ENCODE data around the gene ICE2.
A peak's percentile ranks its signal among the peaks of the same experiment; 100 is the strongest.

The ICE2 gene, protein sequence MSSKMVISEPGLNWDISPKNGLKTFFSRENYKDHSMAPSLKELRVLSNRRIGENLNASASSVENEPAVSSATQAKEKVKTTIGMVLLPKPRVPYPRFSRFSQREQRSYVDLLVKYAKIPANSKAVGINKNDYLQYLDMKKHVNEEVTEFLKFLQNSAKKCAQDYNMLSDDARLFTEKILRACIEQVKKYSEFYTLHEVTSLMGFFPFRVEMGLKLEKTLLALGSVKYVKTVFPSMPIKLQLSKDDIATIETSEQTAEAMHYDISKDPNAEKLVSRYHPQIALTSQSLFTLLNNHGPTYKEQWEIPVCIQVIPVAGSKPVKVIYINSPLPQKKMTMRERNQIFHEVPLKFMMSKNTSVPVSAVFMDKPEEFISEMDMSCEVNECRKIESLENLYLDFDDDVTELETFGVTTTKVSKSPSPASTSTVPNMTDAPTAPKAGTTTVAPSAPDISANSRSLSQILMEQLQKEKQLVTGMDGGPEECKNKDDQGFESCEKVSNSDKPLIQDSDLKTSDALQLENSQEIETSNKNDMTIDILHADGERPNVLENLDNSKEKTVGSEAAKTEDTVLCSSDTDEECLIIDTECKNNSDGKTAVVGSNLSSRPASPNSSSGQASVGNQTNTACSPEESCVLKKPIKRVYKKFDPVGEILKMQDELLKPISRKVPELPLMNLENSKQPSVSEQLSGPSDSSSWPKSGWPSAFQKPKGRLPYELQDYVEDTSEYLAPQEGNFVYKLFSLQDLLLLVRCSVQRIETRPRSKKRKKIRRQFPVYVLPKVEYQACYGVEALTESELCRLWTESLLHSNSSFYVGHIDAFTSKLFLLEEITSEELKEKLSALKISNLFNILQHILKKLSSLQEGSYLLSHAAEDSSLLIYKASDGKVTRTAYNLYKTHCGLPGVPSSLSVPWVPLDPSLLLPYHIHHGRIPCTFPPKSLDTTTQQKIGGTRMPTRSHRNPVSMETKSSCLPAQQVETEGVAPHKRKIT

DNA sequence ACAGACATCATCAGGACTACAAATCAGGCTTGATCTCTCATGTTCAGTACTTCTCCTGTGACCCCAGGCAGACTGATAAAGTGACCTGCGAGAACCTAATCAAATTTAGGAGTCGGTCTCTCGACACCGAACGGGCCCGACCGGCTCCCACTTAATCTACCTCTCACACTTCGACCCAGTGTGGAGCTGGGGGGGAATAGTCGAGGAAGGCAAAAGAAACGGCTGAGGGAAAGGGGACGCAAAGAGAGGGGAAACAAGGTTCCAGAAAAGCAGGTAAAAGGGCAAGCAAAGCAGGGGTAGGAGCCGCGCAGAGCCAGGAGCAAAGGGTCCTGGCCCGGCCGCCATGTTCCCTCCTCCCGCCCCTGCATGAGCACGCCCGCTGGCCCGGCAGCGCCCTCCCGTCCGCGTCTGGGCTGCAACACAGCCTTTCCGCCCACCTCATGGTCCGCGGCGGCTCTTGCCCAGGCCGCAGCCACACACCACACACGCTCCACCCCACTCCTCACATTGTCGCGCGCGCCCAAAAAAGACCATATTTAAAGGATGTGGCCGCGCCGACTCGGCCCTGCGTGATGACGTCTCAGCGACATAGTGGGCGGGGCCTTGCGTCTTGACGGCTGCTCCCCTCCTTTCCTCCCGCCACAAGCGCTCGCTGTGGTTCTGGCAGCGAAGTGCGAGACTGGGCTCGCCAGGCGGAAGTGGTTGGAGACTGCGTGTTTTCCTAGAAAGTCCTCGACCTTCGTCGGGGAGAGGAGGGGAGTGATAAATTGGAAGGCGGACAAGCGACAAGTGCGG lies at the start of gene ICE2:
Gene ICE2 (minus strand): TSS at position 577 of the 795 bp plus-strand sequence. CDS start 1,165 bp downstream, outside the sequence.
- DNase-seq = peak; percentile 97

DNA sequence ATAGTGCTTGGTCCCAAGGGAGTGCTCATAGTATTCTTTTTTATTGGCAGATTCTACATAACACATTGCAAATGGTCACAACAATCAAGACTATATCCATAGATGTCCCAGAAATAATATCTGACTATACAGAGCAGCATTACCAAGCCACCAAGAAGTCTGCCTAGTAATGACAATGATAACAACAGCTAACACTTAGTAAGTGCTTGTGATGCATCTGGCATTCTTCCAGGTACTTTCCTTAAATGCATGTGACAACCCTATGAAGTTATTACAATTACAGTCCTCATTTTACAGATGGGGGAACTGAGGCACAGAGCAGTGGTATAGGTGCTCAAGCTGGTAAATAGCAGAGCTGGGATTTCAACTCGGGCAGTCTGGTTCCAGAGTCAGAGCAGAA lies 49.6 kb upstream of the ICE2 start:
- no peak for DNase-seq

DNA sequence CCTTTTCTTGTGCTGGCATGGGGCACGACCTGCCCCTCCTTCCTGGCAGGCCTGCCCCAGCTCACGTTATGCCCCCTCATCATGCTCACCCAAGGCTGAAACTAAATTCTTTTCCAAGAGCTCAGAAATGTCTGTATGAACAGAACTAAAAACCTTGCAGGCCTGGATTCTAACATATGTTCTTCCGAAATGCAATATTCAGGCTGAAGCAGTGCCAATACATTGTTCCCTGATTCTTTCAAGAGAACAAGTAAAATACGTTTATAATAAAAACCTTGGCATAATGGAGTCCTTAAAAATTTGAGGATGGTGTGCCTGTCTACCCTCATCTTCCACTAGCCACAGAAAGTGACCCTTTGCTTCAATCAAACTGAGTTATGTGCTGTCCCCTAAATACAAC lies 48.5 kb upstream of the ICE2 start:
- no peak for DNase-seq

DNA sequence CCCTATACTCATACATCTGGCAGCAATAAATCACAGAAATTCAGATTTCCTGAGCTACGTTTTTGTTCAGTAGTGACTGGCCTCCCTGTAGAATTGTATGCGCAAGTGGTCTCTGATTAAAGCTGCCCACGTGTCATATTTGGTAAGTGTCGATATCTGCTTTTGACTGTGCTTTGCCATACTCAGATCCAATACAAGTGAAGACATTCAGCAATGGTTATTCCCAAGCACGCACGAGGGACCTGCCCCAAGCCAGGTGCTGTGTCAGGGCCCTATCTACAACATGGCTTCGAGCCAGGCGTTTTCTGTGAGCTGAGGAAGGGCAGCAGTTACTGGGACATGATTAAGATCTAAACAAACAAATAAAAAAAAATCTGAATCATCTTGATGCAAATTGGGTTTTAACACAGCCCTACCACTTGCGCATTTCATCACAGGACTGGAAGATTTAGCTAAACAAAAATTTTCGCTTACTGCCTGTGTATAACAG lies 47.2 kb upstream of the ICE2 start:
- no peak for DNase-seq

DNA sequence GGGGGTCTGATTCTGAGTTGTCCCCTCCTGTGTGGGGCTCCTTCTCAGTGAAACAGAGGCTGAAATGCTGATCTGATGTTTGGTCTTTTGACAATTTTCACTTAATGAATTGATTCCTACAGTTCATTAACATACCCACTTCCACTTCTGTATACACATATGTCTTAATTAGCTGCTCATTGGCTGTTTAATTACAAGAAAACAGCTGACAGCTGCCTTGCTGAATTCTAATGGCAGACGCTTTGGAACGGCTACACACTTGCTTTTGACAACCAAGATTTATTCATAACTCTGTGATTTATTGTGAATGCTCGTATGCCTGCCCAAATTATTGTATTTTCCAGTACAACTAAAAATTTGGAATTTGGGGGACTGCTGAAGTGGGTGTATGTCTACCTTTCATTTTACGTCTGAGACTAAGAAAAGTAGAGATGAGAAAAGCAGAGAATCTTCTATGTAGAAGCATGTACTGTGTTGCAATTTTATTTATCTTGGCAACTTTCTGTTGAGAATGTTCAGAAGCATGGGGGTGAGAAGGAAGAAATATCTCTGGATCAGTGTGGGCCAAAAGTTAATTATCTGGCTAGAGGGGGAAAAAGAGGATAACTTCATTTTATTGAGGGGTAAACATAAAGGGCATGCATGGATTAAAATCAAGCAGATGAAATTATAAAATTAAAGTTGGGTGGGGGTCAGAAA lies 46.5 kb upstream of the ICE2 start:
- DNase-seq = no peak

DNA sequence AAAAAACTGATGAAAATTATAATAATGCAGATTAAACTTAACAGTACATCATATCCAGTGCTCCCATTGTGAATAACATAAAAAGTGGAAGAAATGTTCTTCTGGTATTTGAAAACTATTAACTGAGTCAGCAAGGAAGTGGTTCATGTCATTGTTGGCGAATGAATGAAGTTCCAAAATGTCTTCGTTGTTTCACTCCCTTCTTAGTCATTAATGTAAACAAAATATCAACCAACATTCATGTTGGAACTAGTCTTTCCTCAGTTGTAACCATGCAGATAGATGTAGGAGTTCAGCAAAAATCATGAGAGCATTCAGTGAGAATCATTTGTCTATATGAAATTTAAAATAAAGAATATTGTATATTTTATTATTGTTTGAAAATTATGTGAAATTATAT lies 44.1 kb upstream of the ICE2 start:
- DNase-seq = no peak

DNA sequence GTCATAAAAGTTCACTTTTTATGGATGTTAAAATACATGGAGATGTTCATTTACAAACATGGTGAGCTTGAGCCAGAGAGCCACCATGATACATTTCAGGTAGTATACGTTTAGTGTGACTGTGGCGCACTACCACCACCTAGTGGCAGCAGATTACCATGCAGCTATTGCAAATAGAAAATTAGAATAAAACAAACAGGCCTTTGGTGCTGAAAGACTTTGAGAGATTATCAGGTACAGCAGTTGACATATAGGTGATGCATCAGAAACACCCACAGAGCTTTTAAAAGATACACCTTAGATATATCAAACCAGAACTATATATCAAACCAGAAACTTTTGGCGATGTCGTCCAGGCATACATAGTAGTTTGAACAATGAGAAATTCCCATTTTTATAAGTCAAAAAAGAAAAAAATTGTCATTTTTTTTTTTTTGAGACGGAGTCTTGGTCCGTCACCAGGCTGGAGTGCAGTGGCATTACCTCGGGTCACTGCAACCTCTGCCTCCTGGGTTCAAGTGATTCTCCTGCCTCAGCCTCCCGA lies 42.0 kb upstream of the ICE2 start:
- DNase-seq = peak; percentile 80

DNA sequence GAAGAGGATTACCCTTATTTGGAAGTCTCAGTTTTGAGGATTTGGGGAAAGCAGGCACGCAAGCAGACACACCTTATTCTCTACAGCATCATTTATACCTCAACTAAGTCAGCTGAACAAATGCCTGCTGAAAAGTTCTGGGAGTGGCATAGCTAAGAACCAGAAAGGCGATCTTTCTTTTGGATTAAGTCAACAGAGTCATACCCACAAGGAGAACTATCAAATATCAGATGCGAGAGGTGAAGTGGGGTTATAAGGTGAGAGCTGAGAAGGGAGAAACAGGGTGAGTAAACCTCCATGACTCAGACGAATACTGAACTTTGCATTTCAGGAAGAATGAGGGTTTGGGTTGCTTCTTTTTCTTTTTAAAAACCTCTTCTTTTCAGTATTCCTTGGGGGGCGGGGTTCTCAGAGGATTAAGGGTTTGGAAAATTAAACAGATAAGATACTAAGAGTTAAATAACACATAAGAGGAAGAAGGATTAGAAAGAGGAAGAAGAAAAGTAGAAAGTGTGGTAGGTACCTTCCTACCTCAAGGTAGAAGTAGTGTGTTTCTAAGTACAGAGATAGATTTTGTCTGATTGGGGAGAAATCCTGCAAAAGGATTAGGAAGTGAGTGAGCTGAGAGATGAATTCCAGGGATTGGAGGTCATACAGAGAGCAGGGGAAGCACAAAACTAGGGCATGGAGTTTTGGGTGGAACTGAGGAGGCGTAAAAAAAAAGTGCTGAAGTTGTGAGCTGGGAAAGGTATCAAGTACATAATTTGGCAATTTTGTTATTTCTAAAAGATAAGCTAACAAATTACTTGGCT lies 41.3 kb upstream of the ICE2 start:
- DNase-seq = peak; percentile 73

DNA sequence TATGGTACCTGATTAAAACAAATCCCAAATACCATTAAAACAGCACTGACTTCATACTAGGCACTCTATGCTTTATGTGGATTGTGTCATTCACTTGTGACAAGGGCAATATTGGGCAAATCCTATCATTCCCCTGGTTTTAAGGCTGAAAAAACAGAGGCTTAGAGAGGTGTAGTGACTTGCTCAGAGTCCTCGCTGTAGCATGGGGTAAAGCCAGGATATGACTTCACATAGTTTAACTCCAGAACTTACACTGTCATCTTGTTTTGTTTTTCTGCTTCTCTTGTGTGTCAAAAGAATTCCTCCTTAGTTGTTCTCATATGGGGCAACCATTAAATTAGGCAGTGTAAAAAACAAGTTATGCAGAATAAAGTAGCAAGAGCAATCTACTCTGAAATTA lies 40.3 kb upstream of the ICE2 start:
- no peak for DNase-seq

DNA sequence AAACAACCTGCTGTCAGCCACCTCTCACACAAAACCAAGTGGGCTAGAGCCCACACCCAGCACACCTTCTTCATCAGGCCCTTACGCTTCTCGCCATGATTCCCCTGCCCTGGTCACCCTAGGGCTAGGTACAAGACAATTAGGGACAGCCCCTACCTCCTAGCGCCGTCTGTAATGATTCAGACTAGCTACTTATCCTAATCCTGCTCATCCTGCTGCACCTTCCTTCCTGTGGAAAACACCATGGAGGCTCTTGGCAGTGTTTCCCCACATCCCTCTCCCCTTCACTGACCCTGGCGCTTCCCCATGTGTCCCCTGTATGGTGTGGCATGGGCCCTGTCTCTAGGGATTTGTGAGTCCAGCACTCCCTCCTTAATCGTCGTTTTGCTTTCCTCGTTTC lies 39.6 kb upstream of the ICE2 start:
- no peak for DNase-seq

DNA sequence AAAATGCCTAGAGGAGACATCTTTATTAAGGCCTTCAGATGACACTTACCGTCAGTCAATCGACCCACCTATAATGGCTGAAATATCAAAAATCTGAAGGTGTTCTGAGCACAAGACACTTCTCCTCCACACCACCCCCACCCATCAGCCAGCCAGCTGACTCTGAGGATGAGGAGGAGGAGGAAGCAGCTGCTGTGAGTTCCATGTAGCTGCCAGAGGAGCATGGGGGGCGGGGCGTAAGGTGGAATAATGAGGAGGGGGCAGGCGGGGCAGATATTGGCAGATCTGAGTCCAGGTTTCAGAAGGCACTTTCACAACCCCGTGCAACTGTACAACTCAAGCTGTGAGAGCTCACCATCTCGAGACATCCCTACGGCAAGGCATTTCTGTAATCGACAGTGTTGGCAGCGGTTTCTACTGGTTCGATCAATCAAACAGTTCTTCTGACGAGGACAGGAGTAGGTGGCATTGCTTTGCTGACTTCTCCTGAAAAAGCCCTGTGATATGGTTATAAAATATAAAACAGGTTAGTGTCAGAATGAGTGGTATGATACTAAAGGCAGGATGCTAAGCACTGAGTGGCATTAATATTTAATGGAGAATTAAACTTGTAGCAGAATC lies 35.4 kb upstream of the ICE2 start:
- no peak for DNase-seq

DNA sequence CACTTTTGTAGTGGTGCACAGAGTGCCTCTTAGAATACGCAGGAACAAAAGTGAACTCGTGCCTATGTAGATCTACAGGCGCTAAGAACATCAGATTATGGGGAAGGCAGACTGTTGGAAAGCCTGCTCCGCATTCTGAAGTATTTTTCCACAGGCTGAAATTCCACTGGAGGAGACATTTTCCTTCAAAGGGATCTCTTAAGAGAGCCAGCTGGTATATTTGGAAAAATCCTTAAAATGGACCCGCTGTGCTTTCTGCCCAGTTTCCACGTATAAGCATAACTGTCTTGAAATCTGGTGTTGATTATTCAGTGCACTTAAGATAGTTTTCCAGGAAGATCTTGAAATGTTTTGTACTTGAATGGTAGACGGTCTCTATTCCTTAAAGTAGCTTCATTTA lies 34.7 kb upstream of the ICE2 start:
- DNase-seq = no peak

DNA sequence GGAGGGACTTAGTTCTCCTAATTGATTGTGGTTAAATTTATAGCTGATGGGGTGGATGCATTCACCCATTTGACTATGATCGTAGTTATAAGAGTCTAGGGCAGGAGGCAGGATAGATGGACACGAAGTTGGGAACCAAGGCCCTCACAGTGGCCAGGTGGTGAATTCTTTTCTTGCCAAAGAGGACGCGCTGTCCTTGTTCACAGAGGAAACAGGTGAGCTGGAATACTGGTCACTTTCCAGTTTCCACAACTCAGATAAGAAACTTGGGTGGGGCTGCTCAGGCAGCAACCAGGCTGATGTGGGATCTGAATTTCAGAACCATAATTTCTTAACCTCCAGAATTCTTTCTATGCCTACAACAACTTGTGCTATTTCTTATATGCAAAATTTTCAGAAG lies 34.0 kb upstream of the ICE2 start:
- DNase-seq = no peak

DNA sequence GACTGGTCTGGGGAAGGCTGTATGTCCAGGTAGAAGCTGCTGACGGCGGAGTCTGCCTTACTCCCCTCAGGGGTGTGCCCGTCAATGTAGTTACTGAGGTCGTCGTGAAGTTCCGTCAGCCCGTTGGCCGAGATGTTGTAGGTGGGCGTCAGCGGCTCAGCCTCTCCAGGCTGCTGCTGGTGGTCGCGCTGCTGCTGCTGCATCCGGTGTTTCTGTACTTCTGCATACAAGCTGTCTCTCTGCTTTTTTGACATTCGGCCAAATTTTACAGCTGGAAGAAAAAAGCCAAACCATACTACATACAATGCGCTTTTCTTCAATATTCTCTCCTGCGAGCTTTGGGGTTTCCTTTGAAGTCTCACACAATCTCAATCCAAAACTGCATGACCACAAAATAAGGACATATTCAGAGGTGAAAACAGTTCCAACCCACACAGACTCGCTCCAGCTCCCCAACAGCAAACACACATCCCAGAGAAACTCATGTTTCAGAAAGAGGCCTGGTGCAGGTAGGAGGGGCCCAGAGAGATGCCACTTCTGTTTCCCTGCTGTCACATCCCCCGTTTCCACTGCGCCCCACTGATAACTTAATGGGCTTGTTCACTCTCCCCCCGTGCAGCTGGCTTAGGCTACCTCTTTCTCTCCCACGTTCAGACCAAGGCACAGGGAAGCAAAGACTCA lies 32.5 kb upstream of the ICE2 start:
- DNase-seq = no peak

DNA sequence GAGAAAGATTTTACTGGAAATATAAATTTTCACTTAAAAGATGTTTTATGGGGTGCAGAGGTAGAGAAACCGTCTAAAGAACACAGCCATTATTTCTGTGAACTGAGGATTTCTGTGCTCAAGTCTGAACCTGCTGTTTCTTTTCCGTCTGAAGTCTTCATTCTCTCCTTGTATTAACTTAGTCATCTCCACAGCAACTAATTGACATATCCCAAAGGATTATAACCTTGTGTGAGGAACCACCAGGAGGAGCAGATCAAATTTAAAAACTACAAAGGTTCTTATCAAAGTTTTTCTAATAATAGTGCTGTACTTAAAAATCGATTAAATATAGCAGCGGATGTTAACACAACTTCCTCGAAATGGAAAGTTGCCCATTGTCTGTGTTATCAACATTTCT lies 31.1 kb upstream of the ICE2 start:
- DNase-seq = no peak

DNA sequence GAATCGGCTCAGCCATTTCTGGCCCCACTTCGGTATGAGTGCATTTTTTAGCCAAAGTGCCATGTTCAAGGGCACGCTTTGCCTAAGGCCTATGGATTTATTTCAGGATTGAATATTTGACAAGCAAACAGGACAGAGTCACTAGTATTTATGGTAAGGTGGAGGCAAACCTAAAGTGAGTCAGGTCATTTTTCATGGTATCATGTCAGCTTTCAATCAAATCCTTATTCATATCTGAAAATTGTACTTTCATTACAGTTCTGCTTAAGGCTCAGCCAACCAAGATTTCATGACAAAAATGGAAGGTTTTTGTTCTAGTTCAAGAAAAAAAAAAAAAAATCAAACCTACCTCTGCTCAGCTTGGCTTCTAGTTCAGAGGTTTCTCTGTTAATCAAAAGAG lies 30.5 kb upstream of the ICE2 start:
- DNase-seq = no peak

DNA sequence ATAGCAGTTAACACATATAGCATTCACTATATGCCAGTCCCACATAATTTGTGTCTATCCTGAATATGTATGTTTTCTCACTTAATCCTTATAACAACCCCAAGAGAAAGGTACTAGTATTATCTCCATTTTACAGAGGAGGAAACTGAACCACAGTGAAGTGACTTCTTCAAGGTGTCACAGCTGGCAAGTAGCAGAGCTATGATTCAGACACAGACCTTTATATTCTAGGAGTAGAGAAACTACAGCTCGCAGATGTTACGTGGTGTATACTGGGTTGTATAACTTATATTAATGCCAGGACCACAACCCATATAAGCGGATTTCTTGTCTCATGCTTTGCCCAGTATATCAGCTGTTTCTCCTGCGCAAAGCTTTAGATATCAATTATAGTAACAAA lies 29.5 kb upstream of the ICE2 start:
- DNase-seq = no peak

DNA sequence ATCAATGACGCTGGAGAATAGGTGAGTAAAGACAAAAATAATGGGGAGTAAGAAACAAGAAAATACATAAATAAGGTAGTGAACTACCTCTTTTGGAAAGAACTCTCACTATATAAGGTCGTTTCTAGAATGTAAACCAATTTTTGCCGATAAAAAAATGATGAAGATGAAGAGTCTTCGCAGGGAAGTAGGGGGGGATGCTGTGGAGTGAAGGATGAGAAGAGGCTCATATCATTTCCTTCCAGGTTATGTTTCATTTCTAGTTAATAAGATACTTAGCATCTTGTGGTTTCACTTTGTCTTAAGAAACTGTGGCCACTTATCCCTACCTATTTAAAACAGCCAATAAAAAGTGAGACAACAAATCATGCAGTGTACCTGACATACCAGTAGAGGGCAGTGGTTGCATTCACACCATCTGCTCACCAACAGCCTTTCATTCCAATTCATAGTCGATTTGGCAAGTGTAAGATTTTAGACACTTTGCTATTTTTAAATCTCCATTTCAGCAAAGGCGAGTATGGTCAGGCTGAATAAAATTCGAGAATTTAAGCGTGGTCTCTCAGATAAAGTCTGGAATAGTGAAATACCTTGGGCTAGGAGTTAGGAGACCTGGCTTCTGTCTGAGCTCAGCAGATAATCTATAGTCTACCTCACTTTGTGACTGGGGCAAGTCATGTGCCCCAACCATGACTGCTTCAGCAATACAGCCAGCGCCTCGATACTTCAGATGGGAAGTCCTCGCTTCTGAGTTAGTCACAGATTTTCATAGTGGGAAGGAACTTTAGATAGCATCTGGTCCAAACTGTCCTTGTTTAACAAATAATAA lies 28.9 kb upstream of the ICE2 start:
- peak; percentile 81 for DNase-seq

DNA sequence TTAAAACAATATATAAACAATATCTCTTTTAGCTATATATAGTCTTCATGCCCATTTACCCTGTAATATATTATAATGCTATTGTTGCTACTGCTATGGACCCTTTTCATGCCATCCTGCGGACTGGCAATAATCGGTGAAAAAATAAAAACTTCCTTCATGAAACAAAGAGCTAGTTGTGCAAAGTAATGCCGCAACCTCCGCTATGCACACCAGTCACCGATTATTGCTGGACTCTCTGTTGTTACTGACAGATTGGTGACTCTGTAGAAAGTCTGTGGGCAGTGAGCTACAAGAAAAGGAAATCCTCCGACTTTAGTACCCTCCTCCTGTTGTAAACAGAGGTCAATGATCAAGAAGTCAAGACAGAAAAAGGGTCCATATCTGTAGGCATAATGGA lies 17.9 kb upstream of the ICE2 start:
- no peak for DNase-seq

Measured in activated CD4-positive, alpha-beta T cell treated with anti-CD3 and anti-CD28 coated beads, Interleukin-2, amount 50 U/mL, for 16 hours (primary cell).